ENCODE results near the gene SYT1. TPM values are rescaled to one million over a fixed set of nuclear protein-coding genes. Genes with fewer than 3 reads are reported as not detected.

The SYT1 gene
- total RNA-seq, 2 experiments from 2014 or later, result not detected

DNA sequence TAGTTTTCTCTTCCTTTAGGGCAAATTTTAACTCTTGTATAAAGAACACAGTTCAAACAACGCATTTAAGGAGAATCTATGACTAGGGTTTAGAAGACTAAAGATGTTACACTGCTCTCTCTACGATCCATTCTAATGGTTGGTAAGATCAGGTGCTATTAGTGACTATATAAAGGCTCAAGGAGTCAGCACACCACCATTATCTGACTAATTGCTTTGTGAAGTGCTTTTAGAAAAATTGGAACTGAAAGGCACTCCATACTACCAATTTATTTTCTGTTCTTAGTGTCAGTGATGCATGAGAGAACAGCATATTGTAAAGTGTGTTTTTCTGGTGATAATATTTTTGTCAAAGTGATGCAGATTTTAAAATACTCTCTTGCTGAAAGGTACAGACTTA is 136.8 kb downstream of the SYT1 start:
- no peaks in the 10 kb centered on the region for H4K20me1 ChIP-seq (ENCODE audit: insufficient read depth, low read length)
- no peak overlapping the region for H2AFZ ChIP-seq (ENCODE audit: low read length)
- H3K27ac ChIP-seq (ENCODE audit: low read depth, low read length, poor library complexity, severe bottlenecking), result no peak overlapping the region
- H3K9me3 ChIP-seq (ENCODE audit: low read length), result no peaks in the 10 kb centered on the region
- DNase-seq (ENCODE audit: low spot score), result no peak
- CTCF ChIA-PET (ENCODE audit: unreplicated experiment), result no interaction called here
- H3K36me3 ChIP-seq (ENCODE audit: insufficient read depth, low read length), result no peaks in the 10 kb centered on the region
- H3K4me1 ChIP-seq (ENCODE audit: insufficient read depth, low read length, poor library complexity, severe bottlenecking), result no peaks in the 10 kb centered on the region
- no peak for TF ChIP-seq EZH2phosphoT487 (IDR thresholded peaks at IDR 0.05; ENCODE audit: borderline replicate concordance, low read depth, low read length)
- TF ChIP-seq, protein P1, sequence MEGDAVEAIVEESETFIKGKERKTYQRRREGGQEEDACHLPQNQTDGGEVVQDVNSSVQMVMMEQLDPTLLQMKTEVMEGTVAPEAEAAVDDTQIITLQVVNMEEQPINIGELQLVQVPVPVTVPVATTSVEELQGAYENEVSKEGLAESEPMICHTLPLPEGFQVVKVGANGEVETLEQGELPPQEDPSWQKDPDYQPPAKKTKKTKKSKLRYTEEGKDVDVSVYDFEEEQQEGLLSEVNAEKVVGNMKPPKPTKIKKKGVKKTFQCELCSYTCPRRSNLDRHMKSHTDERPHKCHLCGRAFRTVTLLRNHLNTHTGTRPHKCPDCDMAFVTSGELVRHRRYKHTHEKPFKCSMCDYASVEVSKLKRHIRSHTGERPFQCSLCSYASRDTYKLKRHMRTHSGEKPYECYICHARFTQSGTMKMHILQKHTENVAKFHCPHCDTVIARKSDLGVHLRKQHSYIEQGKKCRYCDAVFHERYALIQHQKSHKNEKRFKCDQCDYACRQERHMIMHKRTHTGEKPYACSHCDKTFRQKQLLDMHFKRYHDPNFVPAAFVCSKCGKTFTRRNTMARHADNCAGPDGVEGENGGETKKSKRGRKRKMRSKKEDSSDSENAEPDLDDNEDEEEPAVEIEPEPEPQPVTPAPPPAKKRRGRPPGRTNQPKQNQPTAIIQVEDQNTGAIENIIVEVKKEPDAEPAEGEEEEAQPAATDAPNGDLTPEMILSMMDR (conservative IDR thresholded peaks at IDR 0.05; ENCODE audit: low read length), result no peak
- POLR2A ChIA-PET, result no interaction called here
- no peak overlapping the region for H3K4me3 ChIP-seq (ENCODE audit: low read depth, low read length, poor library complexity, severe bottlenecking)
- no TSS peak for BruUV-seq (replicated peaks)
- no peaks in the 10 kb centered on the region for H3K79me2 ChIP-seq (ENCODE audit: insufficient read depth, low read depth, low read length)
- H3K9me2 ChIP-seq (ENCODE audit: insufficient read depth, low read length), result no peaks in the 10 kb centered on the region
- H3K4me2 ChIP-seq (ENCODE audit: low read length), result no peak overlapping the region
- intact Hi-C loops (cut with micrococcal nuclease; ENCODE audit: unreplicated experiment), result no loop called here

DNA sequence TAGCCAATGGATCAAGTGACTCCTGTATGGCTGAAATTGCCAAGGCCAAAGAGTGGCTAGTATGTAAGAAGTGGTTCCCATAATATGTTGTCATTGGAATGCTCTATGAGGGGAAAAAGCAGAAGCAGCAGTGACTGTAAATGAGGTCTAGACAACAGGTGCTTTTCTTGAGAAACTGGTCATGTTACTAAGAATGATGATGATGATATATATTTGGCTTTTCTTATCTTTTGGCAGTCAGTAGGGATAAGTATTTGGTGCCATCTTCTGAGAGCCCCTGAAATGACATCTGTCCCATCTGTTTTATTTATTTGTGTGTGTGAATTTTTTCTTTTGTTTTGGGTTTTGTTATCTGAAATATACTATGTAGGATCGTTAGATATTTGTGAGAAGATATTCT is 141.7 kb downstream of the SYT1 start:
- ChIA-PET POLR2A (interaction anchor here (0.9 kb wide), 1 partner anchor 47 kb away, joined by 3 read pairs; no protein-coding TSS in a partner anchor), CTCF (ENCODE audit: unreplicated experiment) (no interaction called here)
- no peak for TF ChIP-seq EZH2phosphoT487 (IDR thresholded peaks at IDR 0.05; ENCODE audit: borderline replicate concordance, low read depth, low read length)
- TF ChIP-seq, protein P1 (conservative IDR thresholded peaks at IDR 0.05; ENCODE audit: low read length), result peak; percentile 54
- H3K79me2 ChIP-seq (ENCODE audit: insufficient read depth, low read depth, low read length), result no peaks in the 10 kb centered on the region
- H3K27ac ChIP-seq (ENCODE audit: low read depth, low read length, poor library complexity, severe bottlenecking), result no peak overlapping the region
- H3K4me3 ChIP-seq (ENCODE audit: low read depth, low read length, poor library complexity, severe bottlenecking), result no peak overlapping the region
- H3K36me3 ChIP-seq (ENCODE audit: insufficient read depth, low read length), result no peaks in the 10 kb centered on the region
- no peak overlapping the region for H2AFZ ChIP-seq (ENCODE audit: low read length)
- no peaks in the 10 kb centered on the region for H4K20me1 ChIP-seq (ENCODE audit: insufficient read depth, low read length)
- no peaks in the 10 kb centered on the region for H3K9me2 ChIP-seq (ENCODE audit: insufficient read depth, low read length)
- DNase-seq (ENCODE audit: low spot score), result no peak
- no peaks in the 10 kb centered on the region for H3K9me3 ChIP-seq (ENCODE audit: low read length)
- no peaks in the 10 kb centered on the region for H3K4me1 ChIP-seq (ENCODE audit: insufficient read depth, low read length, poor library complexity, severe bottlenecking)
- no peak overlapping the region for H3K4me2 ChIP-seq (ENCODE audit: low read length)
- intact Hi-C loops (cut with micrococcal nuclease; ENCODE audit: unreplicated experiment), result no loop called here
- no TSS peak for BruUV-seq (replicated peaks)

DNA sequence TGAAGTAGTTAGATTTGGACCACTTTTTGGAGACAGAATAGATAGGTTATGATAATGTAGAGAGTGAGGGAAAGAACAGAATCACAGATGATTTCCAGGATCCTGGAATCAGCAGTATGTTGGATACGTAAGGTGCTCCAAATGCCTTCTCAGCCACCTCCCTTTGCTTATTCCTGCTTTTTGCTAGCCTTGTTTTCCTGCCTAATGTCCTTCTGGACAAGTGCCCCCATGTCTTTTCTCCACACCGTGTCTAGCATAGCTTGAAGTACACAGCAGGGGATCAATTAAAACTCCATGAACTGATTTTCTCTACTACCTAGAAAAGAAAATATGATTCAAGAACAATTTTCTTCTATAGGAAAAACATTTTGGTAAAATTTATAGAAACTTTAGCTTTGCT is 144.0 kb downstream of the SYT1 start:
- TF ChIP-seq EZH2phosphoT487 (IDR thresholded peaks at IDR 0.05; ENCODE audit: borderline replicate concordance, low read depth, low read length), result no peak
- TF ChIP-seq, protein P1 (conservative IDR thresholded peaks at IDR 0.05; ENCODE audit: low read length), result no peak
- no peak for DNase-seq (ENCODE audit: low spot score)
- Histone ChIP-seq H3K27ac (ENCODE audit: low read depth, low read length, poor library complexity, severe bottlenecking) (no peak overlapping the region), H3K9me2 (ENCODE audit: insufficient read depth, low read length) (no peaks in the 10 kb centered on the region), H3K4me1 (ENCODE audit: insufficient read depth, low read length, poor library complexity, severe bottlenecking) (no peaks in the 10 kb centered on the region), H2AFZ (ENCODE audit: low read length) (no peak overlapping the region), H4K20me1 (ENCODE audit: insufficient read depth, low read length) (no peaks in the 10 kb centered on the region), H3K4me3 (ENCODE audit: low read depth, low read length, poor library complexity, severe bottlenecking) (no peak overlapping the region), H3K9me3 (ENCODE audit: low read length) (no peaks in the 10 kb centered on the region), H3K79me2 (ENCODE audit: insufficient read depth, low read depth, low read length) (no peaks in the 10 kb centered on the region), H3K36me3 (ENCODE audit: insufficient read depth, low read length) (no peaks in the 10 kb centered on the region), H3K4me2 (ENCODE audit: low read length) (no peak overlapping the region)
- BruUV-seq (replicated peaks), result no TSS peak
- ChIA-PET CTCF (ENCODE audit: unreplicated experiment) (no interaction called here), POLR2A (no interaction called here)
- intact Hi-C loops (cut with micrococcal nuclease; ENCODE audit: unreplicated experiment), result no loop called here

Data from OCI-LY7 (cell line).